ENCODE results near the gene VAT1.

The VAT1 gene

GRCh38 chr17:43028221-43028861 is 6.2 kb upstream of the VAT1 start:
- no peak for TF ChIP-seq CTCF (IDR thresholded peaks at IDR 0.05; ENCODE audit: control extremely low read depth, extremely low read depth, low read depth, missing control alignments)
- ChIA-PET POLR2A (no interaction called here), CTCF (interaction anchor here (1.1 kb wide), 1 partner anchor 9 kb away, joined by 3 read pairs; no protein-coding TSS in a partner anchor)
- no peak for DNase-seq (ENCODE audit: extremely low spot score)

- CTCF ChIA-PET: interaction anchor here (1.2 to 1.5 kb wide), 3 partner anchors 10 to 42 kb away, joined by 3 to 4 read pairs (median 4); partner anchors contain the start of gene RPL27
- no peak for TF ChIP-seq CTCF (IDR thresholded peaks at IDR 0.05; ENCODE audit: control extremely low read depth, extremely low read depth, low read depth, missing control alignments)
- no peak for DNase-seq (ENCODE audit: extremely low spot score)
- POLR2A ChIA-PET: interaction anchor here (0.6 kb wide), 2 partner anchors 10 to 400 kb away, joined by 4 to 6 read pairs; no protein-coding TSS in a partner anchor
Measured at GRCh38 chr17:43027091-43028032, 5.2 kb upstream of the VAT1 start.

- no peak for TF ChIP-seq CTCF (IDR thresholded peaks at IDR 0.05; ENCODE audit: control extremely low read depth, extremely low read depth, low read depth, missing control alignments)
- no peak for DNase-seq (ENCODE audit: extremely low spot score)
- POLR2A ChIA-PET: no interaction called here
- CTCF ChIA-PET: interaction anchor here (1.2 to 1.5 kb wide), 4 partner anchors 9 to 308 kb away, joined by 3 to 4 read pairs (median 4); partner anchors contain the start of gene RPL27
Measured at GRCh38 chr17:43026595-43026994, 4.4 kb upstream of the VAT1 start.

- CTCF ChIA-PET: interaction anchor here (0.9 to 2.0 kb wide), 5 partner anchors 19 to 308 kb away, joined by 3 to 6 read pairs (median 4); partner anchors contain the start of gene RPL27
- DNase-seq (ENCODE audit: extremely low spot score): no peak
- POLR2A ChIA-PET: no interaction called here
- TF ChIP-seq CTCF (IDR thresholded peaks at IDR 0.05; ENCODE audit: control extremely low read depth, extremely low read depth, low read depth, missing control alignments): no peak
Measured at GRCh38 chr17:43025766-43026537, 3.8 kb upstream of the VAT1 start.

- DNase-seq (ENCODE audit: extremely low spot score): no peak
- ChIA-PET CTCF (interaction anchor here (0.9 to 2.0 kb wide), 6 partner anchors 19 to 314 kb away, joined by 3 to 14 read pairs (median 5); no protein-coding TSS in a partner anchor), POLR2A (no interaction called here)
- no peak for TF ChIP-seq CTCF (IDR thresholded peaks at IDR 0.05; ENCODE audit: control extremely low read depth, extremely low read depth, low read depth, missing control alignments)
Measured at GRCh38 chr17:43025290-43025657, 3.1 kb upstream of the VAT1 start.
